Measurements from ENCODE around the gene EIPR1.

Gene EIPR1

DNA sequence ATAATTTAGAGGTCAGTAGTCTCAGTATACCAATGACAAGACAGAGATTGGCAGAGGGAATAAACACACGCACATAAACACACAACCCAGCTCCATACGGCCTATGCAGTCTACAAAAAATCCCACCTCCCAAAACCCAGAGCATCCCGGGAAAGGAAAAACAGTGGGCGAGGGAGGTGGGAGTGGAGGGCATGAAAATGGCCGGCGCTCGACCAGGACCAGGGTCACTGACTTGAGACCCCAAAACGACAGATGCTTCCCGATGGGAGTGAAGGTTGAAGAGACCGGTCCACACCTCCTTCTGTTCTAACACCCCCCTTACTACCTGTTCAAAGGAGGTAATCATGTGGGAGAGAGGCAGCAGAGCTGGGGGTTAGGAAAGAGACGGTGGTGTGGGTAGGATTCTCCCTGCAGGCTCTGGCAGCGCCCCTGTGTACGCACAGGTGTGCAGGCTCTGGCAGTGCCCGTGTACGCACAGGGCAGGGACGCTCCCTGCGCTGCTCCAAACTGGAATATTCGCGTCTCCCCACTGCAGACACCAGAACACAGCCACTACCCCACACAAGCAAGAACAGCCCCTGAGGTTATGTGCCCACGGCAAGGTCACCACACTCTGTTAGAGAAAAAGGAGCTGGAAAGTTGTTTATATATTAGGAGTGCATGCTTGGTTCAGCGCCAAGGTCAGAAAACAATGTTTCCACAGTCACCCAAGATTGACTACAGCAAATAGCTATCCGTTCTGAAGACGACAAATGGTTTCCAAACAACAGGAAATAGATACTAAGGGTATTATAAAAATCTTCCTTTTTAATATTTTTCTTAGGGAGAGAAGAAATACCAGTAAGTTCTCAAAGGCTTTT is 67.9 kb downstream of the EIPR1 start:
- peak overlapping the region; percentile 30; the same call in 1 of the 2 replicates for H3K27ac ChIP-seq
- TF ChIP-seq, protein P1, sequence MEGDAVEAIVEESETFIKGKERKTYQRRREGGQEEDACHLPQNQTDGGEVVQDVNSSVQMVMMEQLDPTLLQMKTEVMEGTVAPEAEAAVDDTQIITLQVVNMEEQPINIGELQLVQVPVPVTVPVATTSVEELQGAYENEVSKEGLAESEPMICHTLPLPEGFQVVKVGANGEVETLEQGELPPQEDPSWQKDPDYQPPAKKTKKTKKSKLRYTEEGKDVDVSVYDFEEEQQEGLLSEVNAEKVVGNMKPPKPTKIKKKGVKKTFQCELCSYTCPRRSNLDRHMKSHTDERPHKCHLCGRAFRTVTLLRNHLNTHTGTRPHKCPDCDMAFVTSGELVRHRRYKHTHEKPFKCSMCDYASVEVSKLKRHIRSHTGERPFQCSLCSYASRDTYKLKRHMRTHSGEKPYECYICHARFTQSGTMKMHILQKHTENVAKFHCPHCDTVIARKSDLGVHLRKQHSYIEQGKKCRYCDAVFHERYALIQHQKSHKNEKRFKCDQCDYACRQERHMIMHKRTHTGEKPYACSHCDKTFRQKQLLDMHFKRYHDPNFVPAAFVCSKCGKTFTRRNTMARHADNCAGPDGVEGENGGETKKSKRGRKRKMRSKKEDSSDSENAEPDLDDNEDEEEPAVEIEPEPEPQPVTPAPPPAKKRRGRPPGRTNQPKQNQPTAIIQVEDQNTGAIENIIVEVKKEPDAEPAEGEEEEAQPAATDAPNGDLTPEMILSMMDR (conservative IDR thresholded peaks at IDR 0.05), result no peak

GRCh38 chr2:3307901-3308300 is 69.7 kb downstream of the EIPR1 start:
- TF ChIP-seq, protein P1 (conservative IDR thresholded peaks at IDR 0.05), result no peak

DNA sequence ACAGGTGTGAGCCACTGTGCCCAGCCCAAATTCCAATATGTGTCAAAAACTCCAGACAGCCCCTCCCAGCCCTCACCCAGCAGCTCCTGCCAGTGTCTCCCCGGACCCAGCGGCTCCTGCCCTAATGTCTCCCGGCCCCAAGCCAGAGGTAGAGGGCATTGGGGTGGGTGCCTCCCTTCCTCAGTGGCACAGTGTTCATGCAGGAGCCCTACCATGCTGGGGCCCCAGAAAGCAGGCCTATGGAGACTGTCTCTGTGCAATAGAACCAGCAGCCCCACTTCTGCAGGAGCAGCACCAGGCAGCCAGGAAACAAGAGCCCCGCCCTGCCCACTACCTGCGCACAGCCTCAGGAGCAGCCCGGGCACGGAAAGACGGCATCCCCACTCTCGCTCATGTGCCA is 70.4 kb downstream of the EIPR1 start:
- TF ChIP-seq, protein P1 (conservative IDR thresholded peaks at IDR 0.05), result no peak
- H3K27ac ChIP-seq, result no peak overlapping the region

More at GRCh38 chr2:3307901-3308300, 69.7 kb downstream of the EIPR1 start:
- H3K27ac ChIP-seq, result no peak overlapping the region

DNA sequence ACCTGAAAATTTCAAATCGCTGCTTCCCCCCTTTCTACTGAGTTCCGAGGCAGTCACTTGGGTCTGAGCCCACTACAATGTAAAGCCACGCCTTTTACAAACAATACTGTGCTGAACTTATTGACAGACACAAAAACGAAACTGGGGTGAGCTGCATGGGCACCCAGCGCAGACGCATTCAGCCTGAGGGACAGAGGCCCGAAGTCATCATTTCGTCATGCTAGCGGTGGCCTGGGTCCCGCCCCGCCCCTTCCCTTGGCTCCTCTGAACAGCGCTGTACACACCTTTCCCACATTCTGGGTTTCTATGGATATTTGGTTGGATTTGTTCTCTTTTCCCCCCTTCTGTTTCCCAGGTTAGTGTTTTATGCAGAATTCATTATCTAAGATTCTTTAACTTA is 71.7 kb downstream of the EIPR1 start:
- no peak overlapping the region for H3K27ac ChIP-seq
- TF ChIP-seq, protein P1 (conservative IDR thresholded peaks at IDR 0.05), result no peak

DNA sequence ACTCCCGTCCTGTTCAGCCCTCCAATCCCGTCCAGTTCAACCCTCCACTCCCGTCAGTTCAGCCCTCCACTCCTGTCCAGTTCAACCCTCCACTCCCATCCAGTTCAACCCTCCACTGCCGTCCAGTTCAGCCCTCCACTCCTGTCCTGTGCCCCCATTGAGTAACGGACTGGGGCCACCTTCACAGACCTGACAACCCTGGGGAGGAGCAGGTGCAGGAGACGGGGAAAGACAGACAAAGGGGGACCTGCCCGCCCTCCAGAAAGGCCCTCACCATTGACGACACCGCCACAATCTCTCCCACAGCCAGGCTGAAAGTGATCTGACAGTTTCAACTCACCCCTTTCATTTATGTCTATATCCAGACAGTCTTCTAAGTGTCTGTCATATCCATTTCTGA is 72.2 kb downstream of the EIPR1 start:
- TF ChIP-seq, protein P1 (conservative IDR thresholded peaks at IDR 0.05), result no peak

DNA sequence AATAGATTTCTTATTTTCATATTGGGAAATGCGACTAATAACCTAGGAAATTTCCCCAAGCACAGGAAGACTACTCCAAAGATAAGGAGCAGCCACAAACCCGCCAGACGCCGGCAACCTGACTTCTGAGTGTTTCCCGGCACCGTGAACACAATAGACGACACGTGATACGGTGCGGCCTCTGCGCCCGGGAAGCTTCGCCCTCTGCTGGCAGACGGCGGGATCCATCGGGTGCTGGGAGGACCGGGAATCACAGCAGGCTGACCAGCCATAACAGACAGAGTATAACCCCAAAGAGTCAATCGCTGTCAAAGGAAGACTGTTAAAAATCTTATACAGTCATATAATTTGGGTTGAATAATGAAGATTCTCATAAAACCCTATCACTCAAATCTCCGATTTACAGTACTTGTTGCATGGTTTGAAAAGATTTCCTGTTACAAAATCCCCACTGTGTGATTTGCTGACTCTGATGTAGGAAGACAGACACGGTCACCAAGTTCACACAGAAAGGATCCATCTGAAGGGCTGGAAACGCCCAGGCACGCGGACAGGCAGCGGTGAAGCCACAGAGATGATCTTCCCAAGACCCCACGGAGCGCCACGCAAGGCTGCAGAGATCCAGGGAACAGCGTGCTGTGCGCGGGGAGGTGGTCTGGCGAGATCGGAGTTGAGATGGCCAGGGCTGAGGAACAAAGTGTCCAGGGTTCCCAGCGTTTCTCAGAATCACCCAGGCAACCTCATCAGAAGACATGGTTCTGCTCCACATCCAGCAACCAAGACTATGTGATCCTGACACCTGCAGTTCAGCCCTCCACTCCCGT is 73.8 kb downstream of the EIPR1 start:
- H3K27ac ChIP-seq, result peak overlapping the region; percentile 36; the same call in 1 of the 2 replicates
- TF ChIP-seq, protein P1 (conservative IDR thresholded peaks at IDR 0.05), result peak; percentile 97

More for the DNA sequence above, 72.2 kb downstream of the EIPR1 start:
- no peak overlapping the region for H3K27ac ChIP-seq
